ENCODE measurements around the gene HBEGF. TPM values are rescaled to one million over a fixed set of nuclear protein-coding genes. Genes with fewer than 3 reads are reported as not detected.

Gene HBEGF
- total RNA-seq, 1 donor from 2014 or later, result 3.6 TPM

GRCh38 chr5:140322751-140323731 lies 23.4 kb downstream of the HBEGF start:
- Mint-ChIP-seq H3K36me3 (ENCODE audit: unreplicated experiment) (no peaks in the 10 kb centered on the region), H3K9me3 (ENCODE audit: unreplicated experiment) (peaks cover 5% of the 10 kb centered on the region), H3K27ac (ENCODE audit: unreplicated experiment) (peak overlapping the region; percentile 80), H3K4me3 (ENCODE audit: unreplicated experiment) (no peak overlapping the region), H3K4me1 (ENCODE audit: unreplicated experiment) (peaks cover 47% of the 10 kb centered on the region), H3K27me3 (ENCODE audit: unreplicated experiment) (peaks cover 3% of the 10 kb centered on the region)
- no peak for TF ChIP-seq CTCF (IDR thresholded peaks at IDR 0.05)
- peak; percentile 86 for DNase-seq (ENCODE audit: extremely low spot score, unreplicated experiment)

DNA sequence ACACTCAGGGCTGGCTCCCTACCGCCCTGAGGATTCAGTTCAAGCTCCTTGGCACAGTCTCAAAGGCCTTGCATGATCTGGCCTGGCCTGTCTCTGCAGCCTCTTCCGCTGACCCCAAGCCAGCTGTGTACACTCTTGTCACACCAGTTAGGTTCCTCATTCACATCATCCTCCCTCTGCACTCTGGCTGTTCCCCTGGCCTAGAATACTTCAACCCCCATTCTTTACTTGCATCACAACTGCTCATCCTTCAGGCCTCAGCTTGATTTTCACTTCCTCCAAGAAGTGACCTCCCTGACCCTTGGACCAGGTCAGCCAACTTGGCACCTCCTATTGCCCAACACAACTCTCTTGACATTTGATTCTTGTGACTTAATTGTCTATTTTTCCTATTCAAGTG lies 24.6 kb downstream of the HBEGF start:
- no peak for DNase-seq (ENCODE audit: extremely low spot score, unreplicated experiment)
- peaks cover 36% of the 10 kb centered on the region for H3K4me1 Mint-ChIP-seq (ENCODE audit: unreplicated experiment)

GRCh38 chr5:140319833-140320232 lies 26.6 kb downstream of the HBEGF start:
- H3K36me3 Mint-ChIP-seq (ENCODE audit: unreplicated experiment), result no peaks in the 10 kb centered on the region
- H3K27ac Mint-ChIP-seq (ENCODE audit: unreplicated experiment), result no peak overlapping the region
- no peak for TF ChIP-seq CTCF (IDR thresholded peaks at IDR 0.05)
- H3K4me3 Mint-ChIP-seq (ENCODE audit: unreplicated experiment), result no peak overlapping the region
- H3K27me3 Mint-ChIP-seq (ENCODE audit: unreplicated experiment), result no peaks in the 10 kb centered on the region
- peaks cover 34% of the 10 kb centered on the region for H3K4me1 Mint-ChIP-seq (ENCODE audit: unreplicated experiment)
- no peak for DNase-seq (ENCODE audit: extremely low spot score, unreplicated experiment)
- peaks cover 5% of the 10 kb centered on the region for H3K9me3 Mint-ChIP-seq (ENCODE audit: unreplicated experiment)

More for the DNA sequence above, 24.6 kb downstream of the HBEGF start:
- Mint-ChIP-seq H3K27ac (ENCODE audit: unreplicated experiment) (no peak overlapping the region), H3K27me3 (ENCODE audit: unreplicated experiment) (peaks cover 3% of the 10 kb centered on the region), H3K4me3 (ENCODE audit: unreplicated experiment) (no peak overlapping the region), H3K9me3 (ENCODE audit: unreplicated experiment) (peaks cover 5% of the 10 kb centered on the region), H3K36me3 (ENCODE audit: unreplicated experiment) (no peaks in the 10 kb centered on the region)
- no peak for TF ChIP-seq CTCF (IDR thresholded peaks at IDR 0.05)

- DNase-seq (ENCODE audit: extremely low spot score, unreplicated experiment), result peak; percentile 23
- H3K36me3 Mint-ChIP-seq (ENCODE audit: unreplicated experiment), result no peaks in the 10 kb centered on the region
- H3K27me3 Mint-ChIP-seq (ENCODE audit: unreplicated experiment), result no peaks in the 10 kb centered on the region
- no peak overlapping the region for H3K4me3 Mint-ChIP-seq (ENCODE audit: unreplicated experiment)
- H3K4me1 Mint-ChIP-seq (ENCODE audit: unreplicated experiment), result peaks cover 23% of the 10 kb centered on the region
- no peak overlapping the region for H3K27ac Mint-ChIP-seq (ENCODE audit: unreplicated experiment)
- peaks cover 5% of the 10 kb centered on the region for H3K9me3 Mint-ChIP-seq (ENCODE audit: unreplicated experiment)
- no peak for TF ChIP-seq CTCF (IDR thresholded peaks at IDR 0.05)
Observed at GRCh38 chr5:140318792-140319191, 27.6 kb downstream of the HBEGF start.

DNA sequence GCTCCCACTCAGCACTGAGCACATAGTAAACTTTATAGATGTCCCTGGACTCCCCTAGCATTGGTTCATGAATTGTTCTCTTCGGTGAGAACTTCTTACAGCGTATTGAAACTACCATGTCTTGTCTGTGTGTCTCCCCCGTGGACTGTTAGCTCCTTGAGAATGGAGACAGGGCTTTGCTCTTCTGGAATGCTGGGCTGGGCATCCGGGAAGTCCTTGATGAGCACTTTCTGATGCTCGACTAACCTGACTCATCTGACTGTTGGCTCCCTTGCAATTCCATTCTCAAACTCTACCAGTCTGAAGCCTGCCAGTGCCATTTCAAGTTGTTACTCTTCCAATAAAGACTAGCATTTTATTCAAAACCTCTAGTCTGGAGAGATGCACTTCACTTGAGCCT lies 28.5 kb downstream of the HBEGF start:
- DNase-seq (ENCODE audit: extremely low spot score, unreplicated experiment), result no peak
- H3K27ac Mint-ChIP-seq (ENCODE audit: unreplicated experiment), result no peak overlapping the region
- peaks cover 14% of the 10 kb centered on the region for H3K4me1 Mint-ChIP-seq (ENCODE audit: unreplicated experiment)
- H3K27me3 Mint-ChIP-seq (ENCODE audit: unreplicated experiment), result no peaks in the 10 kb centered on the region
- no peak for TF ChIP-seq CTCF (IDR thresholded peaks at IDR 0.05)
- H3K9me3 Mint-ChIP-seq (ENCODE audit: unreplicated experiment), result peaks cover 5% of the 10 kb centered on the region
- peaks cover 1% of the 10 kb centered on the region for H3K36me3 Mint-ChIP-seq (ENCODE audit: unreplicated experiment)
- H3K4me3 Mint-ChIP-seq (ENCODE audit: unreplicated experiment), result no peak overlapping the region
